ENCODE data around the gene ULK4. TPM values are rescaled to one million over a fixed set of nuclear protein-coding genes. Genes with fewer than 3 reads are reported as not detected.

Gene ULK4
- total RNA-seq, 1 experiment from 2014 or later, result 6.3 TPM

DNA sequence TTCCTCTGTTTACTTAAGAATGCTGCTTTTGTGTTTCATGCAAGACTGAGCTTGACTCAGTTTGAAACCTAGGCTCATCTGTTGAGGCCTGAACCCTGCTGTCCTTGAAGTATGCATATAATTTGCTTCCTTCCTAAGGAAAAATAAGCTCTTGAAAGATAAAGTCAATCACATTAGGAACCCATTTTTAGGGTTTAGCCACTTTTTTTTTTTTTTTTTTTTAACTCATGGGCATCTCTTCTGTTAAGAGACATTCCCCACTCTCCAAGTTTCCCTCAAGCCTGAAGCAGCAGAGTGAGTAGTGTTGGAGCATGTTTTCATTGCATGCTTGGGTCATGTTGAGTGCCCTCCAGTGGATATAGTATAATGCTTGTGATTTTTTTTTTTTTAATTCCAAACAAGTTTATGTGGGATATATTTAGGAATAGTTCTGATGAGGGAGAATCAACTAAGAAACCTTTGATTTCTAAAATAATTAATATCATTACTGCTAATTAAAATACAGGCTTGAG, 759.0 kb downstream of the ULK4 start:
- Histone ChIP-seq H3K4me3 (replicated peaks in 1 of 2; ENCODE audit: low read depth in 1 of 2, low read length in 2 of 2) (no peak overlapping the region), H3K4me2 (ENCODE audit: low read length) (peak overlapping the region; percentile 6; the same call in 1 of the 2 replicates), H3K27me3 (ENCODE audit: insufficient read depth, low read length) (no peaks in the 10 kb centered on the region), H3K9me2 (ENCODE audit: insufficient read depth) (no peaks in the 10 kb centered on the region), H3K9ac (ENCODE audit: low read length) (no peak overlapping the region), H4K20me1 (ENCODE audit: insufficient read depth) (peaks cover 63% of the 10 kb centered on the region), H3K4me1 (ENCODE audit: control insufficient read depth in 1 of 2, insufficient read depth in 2 of 2, low read length in 2 of 2) (peaks cover 20 to 32% of the 10 kb centered on the region in 2 experiments), H3K9me3 (ENCODE audit: control insufficient read depth in 1 of 2, insufficient read depth in 1 of 2, low read depth in 1 of 2, low read length in 2 of 2) (no peaks in the 10 kb centered on the region), H3K27ac (ENCODE audit: low read depth, low read length) (no peak overlapping the region), H3K79me2 (ENCODE audit: insufficient read depth, low read length) (peaks cover 84% of the 10 kb centered on the region), H3K36me3 (ENCODE audit: control insufficient read depth in 1 of 2, insufficient read depth in 2 of 2, low read length in 2 of 2) (no peaks in the 10 kb centered on the region), H2AFZ (ENCODE audit: low read depth, low read length, poor library complexity, severe bottlenecking) (no peak overlapping the region)
- CTCF ChIA-PET, result no interaction called here
- POLR2A ChIA-PET, result interaction anchor here (2.0 kb wide), 1 partner anchor 11 kb away, joined by 6 read pairs; no protein-coding TSS in a partner anchor
- RAD21 ChIA-PET (ENCODE audit: low non-redundant PET in 1 of 2, low total read pairs in 2 of 2, uncharacterized antibody in 2 of 2, unreplicated experiment in 2 of 2), result no interaction called here
- DNase-seq (ENCODE audit: low read depth, low spot score), result no peak
- BruUV-seq (replicated peaks), result no TSS peak
- ATAC-seq, result no peak
- intact Hi-C loops (cut with micrococcal nuclease), result loop anchor here (5.0 to 10.0 kb wide), 2 partner anchors 621 to 878 kb away; no protein-coding TSS in a partner anchor
- TF ChIP-seq, protein P1, sequence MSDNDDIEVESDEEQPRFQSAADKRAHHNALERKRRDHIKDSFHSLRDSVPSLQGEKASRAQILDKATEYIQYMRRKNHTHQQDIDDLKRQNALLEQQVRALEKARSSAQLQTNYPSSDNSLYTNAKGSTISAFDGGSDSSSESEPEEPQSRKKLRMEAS (IDR thresholded peaks at IDR 0.05), result 0 out of 2 replicates have a peak, but pooled peaks have one; percentile 14
- TF ChIP-seq CTCF (IDR thresholded peaks at IDR 0.05 in 2 of 3, conservative IDR thresholded peaks at IDR 0.05 in 1 of 3; ENCODE audit: borderline replicate concordance in 1 of 3, insufficient read depth in 1 of 3, low read depth in 2 of 3, low read length in 2 of 3) (peak; percentile 18 to 47 (median 26); a peak in 4 of 6 replicates), EGR1 (IDR thresholded peaks at IDR 0.05; ENCODE audit: low read depth) (no peak), FOSL1 (IDR thresholded peaks at IDR 0.05; ENCODE audit: low read depth) (no peak), RAD21 (IDR thresholded peaks at IDR 0.05; ENCODE audit: low read depth) (peak; percentile 32)
- TF ChIP-seq, protein P2, sequence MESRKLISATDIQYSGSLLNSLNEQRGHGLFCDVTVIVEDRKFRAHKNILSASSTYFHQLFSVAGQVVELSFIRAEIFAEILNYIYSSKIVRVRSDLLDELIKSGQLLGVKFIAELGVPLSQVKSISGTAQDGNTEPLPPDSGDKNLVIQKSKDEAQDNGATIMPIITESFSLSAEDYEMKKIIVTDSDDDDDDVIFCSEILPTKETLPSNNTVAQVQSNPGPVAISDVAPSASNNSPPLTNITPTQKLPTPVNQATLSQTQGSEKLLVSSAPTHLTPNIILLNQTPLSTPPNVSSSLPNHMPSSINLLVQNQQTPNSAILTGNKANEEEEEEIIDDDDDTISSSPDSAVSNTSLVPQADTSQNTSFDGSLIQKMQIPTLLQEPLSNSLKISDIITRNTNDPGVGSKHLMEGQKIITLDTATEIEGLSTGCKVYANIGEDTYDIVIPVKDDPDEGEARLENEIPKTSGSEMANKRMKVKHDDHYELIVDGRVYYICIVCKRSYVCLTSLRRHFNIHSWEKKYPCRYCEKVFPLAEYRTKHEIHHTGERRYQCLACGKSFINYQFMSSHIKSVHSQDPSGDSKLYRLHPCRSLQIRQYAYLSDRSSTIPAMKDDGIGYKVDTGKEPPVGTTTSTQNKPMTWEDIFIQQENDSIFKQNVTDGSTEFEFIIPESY (IDR thresholded peaks at IDR 0.05; ENCODE audit: extremely low read depth, insufficient replicate concordance, low read length), result no peak
